GM12891 (cell line): ENCODE results near the gene TJP2.

Source experiments
- PAX5 ChIP-seq: IDR thresholded peaks from 2 replicates; pipeline ENCODE4 v1.6.1; 2011; ENCODE audit warnings: low read length, moderate library complexity, mild to moderate bottlenecking; ENCODE audit not compliant: insufficient read depth, severe bottlenecking
- POLR2A ChIP-seq: IDR thresholded peaks from 2 replicates; pipeline ENCODE4 v1.6.1; 2011; ENCODE audit warnings: low read depth, low read length, control low read depth
- POLR2AphosphoS5 ChIP-seq: IDR thresholded peaks from 2 replicates; pipeline ENCODE4 v1.6.1; 2011; ENCODE audit warnings: low read depth, low read length, control low read depth
- POU2F2 ChIP-seq: IDR thresholded peaks from 2 replicates; pipeline ENCODE4 v1.6.1; 2011; ENCODE audit warnings: low read depth, mild to moderate bottlenecking, control low read depth, low read length, moderate library complexity
- SPI1 ChIP-seq: IDR thresholded peaks from 2 replicates; pipeline ENCODE4 v1.6.1; 2011; ENCODE audit warnings: low read depth, low read length, control low read depth
- TAF1 ChIP-seq: IDR thresholded peaks from 2 replicates; pipeline ENCODE4 v1.6.1; 2011; ENCODE audit warnings: low read depth, low read length, control low read depth

DNA sequence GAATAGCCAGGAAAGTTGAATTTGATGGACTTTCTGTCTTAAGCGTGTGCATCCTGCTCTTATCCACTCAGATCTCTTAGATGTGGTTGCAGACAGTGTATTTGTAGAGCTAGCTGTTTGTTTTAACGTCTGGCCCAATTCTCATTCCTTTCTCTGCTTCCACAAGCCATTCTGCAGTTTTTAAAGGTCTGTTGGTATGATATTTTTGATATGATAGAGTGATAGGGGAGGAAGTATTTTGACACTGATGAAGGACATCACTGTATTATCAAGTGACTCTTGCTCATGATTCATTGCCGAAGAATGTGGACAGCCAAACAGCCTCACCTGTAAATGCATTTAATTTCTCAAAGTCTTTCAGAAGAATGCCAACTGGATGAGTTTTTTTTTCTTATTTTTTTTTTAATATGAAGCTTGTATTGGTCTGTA, 4.5 kb downstream of the TJP2 start:
- TF ChIP-seq POLR2A (no peak), POU2F2 (no peak), POLR2AphosphoS5 (no peak), TAF1 (no peak), SPI1 (no peak), PAX5 (no peak)
